Peyer's patch (tissue), 4 donors: Measurements from ENCODE around the gene ENSA.

Experiments used
- POLR2A ChIP-seq, 2 donors: fragments of 450-650 bp; IDR thresholded peaks; one replicate each; pipeline ENCODE4 v1.5.1; 2017; ENCODE audit warnings: antibody characterized with exemption in 2 of 2, mild to moderate bottlenecking in 2 of 2, moderate library complexity in 2 of 2
- TF ChIP-seq, protein P1 (sequence below), 6 experiments: fragments of 450-650 bp in 4 of 6; fragments of 200-600 bp in 2 of 6; sonication (generic) in 1 of 6; IDR thresholded peaks; one replicate each; pipeline ENCODE4 v1.5.1; 2017 to 2019; ENCODE audit warnings: antibody characterized with exemption in 6 of 6, mild to moderate bottlenecking in 3 of 6, moderate library complexity in 1 of 6

DNA sequence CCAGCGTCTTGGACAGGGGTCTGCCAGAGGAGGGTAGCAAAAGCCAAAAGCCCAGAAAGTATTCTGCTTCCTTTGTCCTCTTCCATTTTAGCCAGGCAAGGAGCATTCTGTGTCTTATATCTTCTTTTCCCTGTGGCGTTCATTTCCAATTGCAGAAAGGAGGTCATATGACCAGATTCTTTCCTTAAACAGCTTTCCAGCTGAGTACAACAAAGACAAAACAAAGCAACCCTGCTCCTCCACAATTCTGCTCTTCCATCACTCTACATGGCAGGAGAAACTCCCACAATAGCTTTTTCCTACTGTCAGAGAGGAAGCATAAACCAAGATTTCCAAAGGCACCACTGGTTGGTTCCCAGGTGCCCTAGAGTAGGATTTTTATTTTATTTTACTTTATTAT lies 19.7 kb downstream of the ENSA start:
- TF ChIP-seq, protein P1, sequence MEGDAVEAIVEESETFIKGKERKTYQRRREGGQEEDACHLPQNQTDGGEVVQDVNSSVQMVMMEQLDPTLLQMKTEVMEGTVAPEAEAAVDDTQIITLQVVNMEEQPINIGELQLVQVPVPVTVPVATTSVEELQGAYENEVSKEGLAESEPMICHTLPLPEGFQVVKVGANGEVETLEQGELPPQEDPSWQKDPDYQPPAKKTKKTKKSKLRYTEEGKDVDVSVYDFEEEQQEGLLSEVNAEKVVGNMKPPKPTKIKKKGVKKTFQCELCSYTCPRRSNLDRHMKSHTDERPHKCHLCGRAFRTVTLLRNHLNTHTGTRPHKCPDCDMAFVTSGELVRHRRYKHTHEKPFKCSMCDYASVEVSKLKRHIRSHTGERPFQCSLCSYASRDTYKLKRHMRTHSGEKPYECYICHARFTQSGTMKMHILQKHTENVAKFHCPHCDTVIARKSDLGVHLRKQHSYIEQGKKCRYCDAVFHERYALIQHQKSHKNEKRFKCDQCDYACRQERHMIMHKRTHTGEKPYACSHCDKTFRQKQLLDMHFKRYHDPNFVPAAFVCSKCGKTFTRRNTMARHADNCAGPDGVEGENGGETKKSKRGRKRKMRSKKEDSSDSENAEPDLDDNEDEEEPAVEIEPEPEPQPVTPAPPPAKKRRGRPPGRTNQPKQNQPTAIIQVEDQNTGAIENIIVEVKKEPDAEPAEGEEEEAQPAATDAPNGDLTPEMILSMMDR (IDR thresholded peaks at IDR 0.05), result no peak
- no peak for TF ChIP-seq POLR2A (IDR thresholded peaks at IDR 0.05)
